H9 (cell line): Measurements from ENCODE around the gene RBFOX1. TPM values are rescaled to one million over a fixed set of nuclear protein-coding genes. Genes with fewer than 3 reads are reported as not detected.

Experiments used
- DNase-seq: peaks from one replicate; pipeline ENCODE4 v3.0.0-alpha.2; 2017
- H2AFZ ChIP-seq: one replicate; pipeline ENCODE4 v1.6.1; 2013; ENCODE audit warnings: mild to moderate bottlenecking, low read length, control low read depth, moderate library complexity
- H2AK5ac ChIP-seq: 2 replicates; pipeline ENCODE4 v1.6.1; 2013; ENCODE audit warnings: low read length, control low read depth, mixed read lengths; ENCODE audit not compliant: insufficient read length
- H2BK120ac ChIP-seq: one replicate; pipeline ENCODE4 v1.6.1; 2013; ENCODE audit warnings: low read depth, mild to moderate bottlenecking, low read length, control low read depth, inconsistent platforms; ENCODE audit not compliant: poor library complexity, severe bottlenecking
- H2BK12ac ChIP-seq: 2 replicates; pipeline ENCODE4 v1.6.1; 2013; ENCODE audit warnings: low read length, control low read depth, mixed read lengths, low read depth; ENCODE audit not compliant: insufficient read length
- H2BK15ac ChIP-seq: 2 replicates; pipeline ENCODE4 v1.6.1; 2013; ENCODE audit warnings: low read depth, low read length, control low read depth
- H2BK20ac ChIP-seq: one replicate; pipeline ENCODE4 v1.6.1; 2013; ENCODE audit warnings: low read depth, mild to moderate bottlenecking, low read length, control low read depth, inconsistent platforms; ENCODE audit not compliant: poor library complexity, severe bottlenecking
- H2BK5ac ChIP-seq: 2 replicates; pipeline ENCODE4 v1.6.1; 2013; ENCODE audit warnings: low read length, control low read depth, mixed read lengths; ENCODE audit not compliant: insufficient read length
- H3K14ac ChIP-seq: 2 replicates; pipeline ENCODE4 v1.6.1; 2013; ENCODE audit warnings: low read length, control low read depth; ENCODE audit not compliant: insufficient read depth
- H3K18ac ChIP-seq: 2 replicates; pipeline ENCODE4 v1.6.1; 2013; ENCODE audit warnings: low read depth, mild to moderate bottlenecking, mixed read lengths, low read length, control low read depth; ENCODE audit not compliant: insufficient read length
- H3K23ac ChIP-seq: 2 replicates; pipeline ENCODE4 v1.6.1; 2013; ENCODE audit warnings: low read length, control low read depth, mixed read lengths, low read depth; ENCODE audit not compliant: insufficient read length
- H3K23me2 ChIP-seq: 2 replicates; pipeline ENCODE4 v1.6.1; 2013; ENCODE audit warnings: low read depth, mild to moderate bottlenecking, mixed read lengths, low read length, control low read depth; ENCODE audit not compliant: insufficient read length, poor library complexity, severe bottlenecking
- H3K27ac ChIP-seq: 2 replicates; pipeline ENCODE4 v1.5.1; 2013; ENCODE audit warnings: low read length, control low read depth, mixed read lengths, low read depth; ENCODE audit not compliant: insufficient read length
- H3K27me3 ChIP-seq: 2 replicates; pipeline ENCODE4 v1.6.1; 2013; ENCODE audit warnings: low read length, control low read depth, inconsistent platforms; ENCODE audit not compliant: insufficient read depth
- H3K4ac ChIP-seq: 2 replicates; pipeline ENCODE4 v1.6.1; 2013; ENCODE audit warnings: low read depth, mild to moderate bottlenecking, control low read depth, inconsistent platforms, low read length, moderate library complexity
- H3K4me1 ChIP-seq: 2 replicates; pipeline ENCODE4 v1.6.1; 2013; ENCODE audit warnings: low read length, control low read depth, inconsistent platforms; ENCODE audit not compliant: insufficient read depth
- H3K4me2 ChIP-seq: 2 replicates; pipeline ENCODE4 v1.6.1; 2013; ENCODE audit warnings: low read length, control low read depth, mixed read lengths; ENCODE audit not compliant: insufficient read length, insufficient read depth
- H3K56ac ChIP-seq: 2 replicates; pipeline ENCODE4 v1.6.1; 2013; ENCODE audit warnings: low read depth, mild to moderate bottlenecking, mixed read lengths, low read length, control low read depth; ENCODE audit not compliant: insufficient read length
- H3K79me1 ChIP-seq: 2 replicates; pipeline ENCODE4 v1.6.1; 2013; ENCODE audit warnings: low read depth, mild to moderate bottlenecking, moderate library complexity, low read length, control low read depth, inconsistent platforms; ENCODE audit not compliant: insufficient read depth, poor library complexity, severe bottlenecking
- H3K79me2 ChIP-seq: 2 replicates; pipeline ENCODE4 v1.6.1; 2013; ENCODE audit warnings: low read length, control low read depth, inconsistent platforms; ENCODE audit not compliant: insufficient read depth
- H3K9ac ChIP-seq: 2 replicates; pipeline ENCODE4 v1.6.1; 2013; ENCODE audit warnings: low read length, control low read depth, mixed read lengths; ENCODE audit not compliant: insufficient read length; ENCODE audit errors: extremely low read depth
- H3K9me3 ChIP-seq: one replicate; pipeline ENCODE4 v1.6.1; 2013; ENCODE audit warnings: low read depth, low read length, inconsistent platforms; ENCODE audit not compliant: control insufficient read depth
- H3T11ph ChIP-seq: one replicate; pipeline ENCODE4 v1.6.1; 2013; ENCODE audit warnings: mild to moderate bottlenecking, low read length, control low read depth, inconsistent platforms
- H4K20me1 ChIP-seq: one replicate; pipeline ENCODE4 v1.6.1; 2013; ENCODE audit not compliant: control insufficient read depth, insufficient read length, insufficient read depth
- H4K5ac ChIP-seq: 2 replicates; pipeline ENCODE4 v1.6.1; 2013; ENCODE audit warnings: low read depth, mild to moderate bottlenecking, mixed read lengths, low read length, control low read depth; ENCODE audit not compliant: insufficient read length
- H4K8ac ChIP-seq: replicated peaks from 2 replicates; pipeline ENCODE4 v1.6.1; 2013; ENCODE audit warnings: low read length, control low read depth, mixed read lengths, low read depth; ENCODE audit not compliant: insufficient read length
- H4K91ac ChIP-seq: 2 replicates; pipeline ENCODE4 v1.6.1; 2013; ENCODE audit warnings: low read depth, mild to moderate bottlenecking, moderate library complexity, mixed read lengths, low read length, control low read depth; ENCODE audit not compliant: insufficient read length
- H3K27ac Mint-ChIP-seq, 3 experiments: 2 replicates in 2 of 3; 3 replicates in 1 of 3; pipeline ENCODE4 v1.8.0; 2020 to 2021; ENCODE audit warnings: mixed read lengths in 3 of 3, mild to moderate bottlenecking in 1 of 3, moderate library complexity in 1 of 3
- H3K27me3 Mint-ChIP-seq: 2 replicates; pipeline ENCODE4 v1.8.0; 2021; ENCODE audit warnings: low read depth, mild to moderate bottlenecking, moderate library complexity, mixed read lengths
- H3K36me3 Mint-ChIP-seq, 3 experiments: 2 replicates in 2 of 3; 3 replicates in 1 of 3; pipeline ENCODE4 v1.8.0; 2020 to 2021; ENCODE audit warnings: low read depth in 3 of 3, mixed read lengths in 3 of 3; ENCODE audit not compliant: insufficient read depth in 1 of 3
- H3K4me1 Mint-ChIP-seq, 2 experiments: 2 replicates each; pipeline ENCODE4 v1.8.0; 2020; ENCODE audit warnings: mixed read lengths in 2 of 2
- H3K4me3 Mint-ChIP-seq, 2 experiments: 2 replicates in 1 of 2; 3 replicates in 1 of 2; pipeline ENCODE4 v1.8.0; 2020 to 2021; ENCODE audit warnings: mild to moderate bottlenecking in 2 of 2, mixed read lengths in 2 of 2, moderate library complexity in 1 of 2
- H3K9me3 Mint-ChIP-seq, 2 experiments: 2 replicates in 1 of 2; 3 replicates in 1 of 2; pipeline ENCODE4 v1.8.0; 2020; ENCODE audit warnings: mild to moderate bottlenecking in 2 of 2, mixed read lengths in 2 of 2, moderate library complexity in 1 of 2
- CTCF ChIP-seq: fragments of 200-600 bp; sonication (generic); conservative IDR thresholded peaks from 3 replicates; pipeline ENCODE4 v1.8.0; 2021; ENCODE audit warnings: antibody characterized with exemption, mild to moderate bottlenecking
- WGBS: extraction: QIAGEN DNeasy Blood & Tissue Kit; methylation state at CpG from one replicate; pipeline ENCODE4 v1.1.7; 2013; ENCODE audit warnings: missing lambda C conversion rate, low lambda C conversion rate, mixed read lengths; ENCODE audit not compliant: insufficient read length; ENCODE audit errors: extremely low coverage; 5-methylcytosine and 5-hydroxymethylcytosine counted together
- total RNA-seq: library from RNA; stranded (reverse); gene quantifications from 2 replicates; pipeline ENCODE4 v1.2.1, GENCODE V29; 2021

RBFOX1 gene
- total RNA-seq, 1 experiment from 2014 or later = 2.0 TPM

DNA sequence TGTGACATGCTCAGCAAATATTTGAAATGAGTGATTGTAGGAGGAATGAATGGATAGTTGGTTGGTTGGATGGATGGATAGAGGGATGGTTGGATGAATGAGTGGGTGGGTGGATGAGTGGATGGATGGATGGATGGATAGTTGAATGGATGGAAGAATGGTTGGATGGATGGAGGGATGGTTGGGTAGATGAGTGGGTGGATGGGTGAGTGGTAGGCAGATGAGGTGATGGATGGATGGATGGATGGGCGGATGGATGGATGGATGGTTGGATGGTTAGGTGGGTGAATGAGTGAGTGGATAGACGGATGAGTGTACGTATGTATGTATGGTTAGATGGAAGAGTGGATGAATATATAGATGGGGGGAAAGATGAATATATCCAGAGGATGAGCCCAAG is 137.7 kb downstream of the RBFOX1 start:
- Mint-ChIP-seq H3K9me3 (no peaks in the 10 kb centered on the region; a peak in 2 of 5 replicates), H3K4me3 (no peak overlapping the region), H3K4me1 (no peaks in the 10 kb centered on the region), H3K27ac (no peak overlapping the region), H3K36me3 (no peaks in the 10 kb centered on the region; a peak in 1 of 7 replicates), H3K27me3 (no peaks in the 10 kb centered on the region; the same call in 1 of the 2 replicates)
- H2BK12ac ChIP-seq = no peak overlapping the region
- no peak overlapping the region for H2AFZ ChIP-seq
- no peak overlapping the region for H3K18ac ChIP-seq
- H3K23ac ChIP-seq = no peak overlapping the region
- H3K4me2 ChIP-seq = no peak overlapping the region
- H4K8ac ChIP-seq = no peak overlapping the region
- no peak overlapping the region for H3K9ac ChIP-seq
- H4K5ac ChIP-seq = no peak overlapping the region
- no peak for DNase-seq
- no peak overlapping the region for H2AK5ac ChIP-seq
- 100% methylated on average over 3 of the region's 3 CpGs for WGBS
- TF ChIP-seq CTCF = no peak
- no peak overlapping the region for H3K14ac ChIP-seq
- no peak overlapping the region for H3T11ph ChIP-seq
- H4K91ac ChIP-seq = no peak overlapping the region
- no peak overlapping the region for H3K27ac ChIP-seq
- no peaks in the 10 kb centered on the region for H3K79me2 ChIP-seq
- no peak overlapping the region for H2BK15ac ChIP-seq
- no peak overlapping the region for H2BK5ac ChIP-seq
- H4K20me1 ChIP-seq = no peaks in the 10 kb centered on the region
- no peak overlapping the region for H3K56ac ChIP-seq
- H2BK120ac ChIP-seq = no peak overlapping the region
- no peaks in the 10 kb centered on the region for H3K9me3 ChIP-seq
- no peak overlapping the region for H2BK20ac ChIP-seq
- H3K79me1 ChIP-seq = no peaks in the 10 kb centered on the region
- H3K4ac ChIP-seq = no peak overlapping the region
- H3K23me2 ChIP-seq = no peaks in the 10 kb centered on the region
- H3K4me1 ChIP-seq = no peaks in the 10 kb centered on the region
- no peaks in the 10 kb centered on the region for H3K27me3 ChIP-seq
